Measurements from ENCODE around the gene RTCA. TPM values are rescaled to one million over a fixed set of nuclear protein-coding genes. Genes with fewer than 3 reads are reported as not detected.

RTCA gene
- total RNA-seq, 1 experiment from 2014 or later: 60.4 TPM

- TF ChIP-seq CTCF (IDR thresholded peaks at IDR 0.05; ENCODE audit: unreplicated experiment): no peak
- POLR2A ChIA-PET: interaction anchor here (0.7 to 2.0 kb wide), 2 partner anchors 9 to 460 kb away, joined by 4 read pairs; partner anchors contain the start of gene AGL
- Mint-ChIP-seq H3K9me3 (ENCODE audit: unreplicated experiment) (no peaks in the 10 kb centered on the region), H3K4me1 (ENCODE audit: insufficient read depth, unreplicated experiment) (peaks cover 6% of the 10 kb centered on the region), H3K27me3 (ENCODE audit: insufficient read depth, unreplicated experiment) (no peaks in the 10 kb centered on the region), H3K4me3 (ENCODE audit: unreplicated experiment) (no peak overlapping the region), H3K27ac (ENCODE audit: low read depth, unreplicated experiment) (no peak overlapping the region), H3K36me3 (ENCODE audit: insufficient read depth, unreplicated experiment) (no peaks in the 10 kb centered on the region)
- no peak for DNase-seq (ENCODE audit: unreplicated experiment)
- BruUV-seq (replicated peaks): no TSS peak
- CTCF ChIA-PET: no interaction called here
- intact Hi-C loops (cut with micrococcal nuclease): loop anchor here (5.0 kb wide), 1 partner anchor 42 kb away; the partner anchor contains the start of gene CDC14A
Observed at GRCh38 chr1:100309863-100310262, 43.8 kb downstream of the RTCA start.

DNA sequence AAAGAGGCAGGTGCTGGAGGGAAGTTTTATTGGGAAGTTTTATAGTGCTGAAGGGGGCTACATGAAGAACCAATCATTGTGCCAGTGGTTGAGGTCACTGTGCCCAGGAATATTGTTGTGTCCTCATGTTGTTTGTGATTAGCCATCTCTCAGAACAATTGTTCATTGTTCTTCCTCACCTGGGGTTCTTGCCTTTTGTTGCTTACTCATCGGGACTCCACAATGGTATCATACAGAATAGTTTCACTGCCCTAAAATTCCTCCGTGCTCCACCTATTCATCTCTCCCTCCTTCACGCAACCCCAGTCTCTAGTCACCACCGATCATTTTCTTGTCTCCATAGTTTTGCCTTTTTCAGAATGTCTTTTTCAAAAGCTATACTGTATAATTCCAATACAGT is 47.4 kb downstream of the RTCA start:
- ChIA-PET CTCF (interaction anchor here (0.7 kb wide), 1 partner anchor 13 kb away, joined by 3 read pairs; no protein-coding TSS in a partner anchor), POLR2A (interaction anchor here (0.7 to 1.3 kb wide), 2 partner anchors 12 to 47 kb away, joined by 3 to 4 read pairs; partner anchors contain the start of gene RTCA)
- Mint-ChIP-seq H3K27me3 (ENCODE audit: insufficient read depth, unreplicated experiment) (no peaks in the 10 kb centered on the region), H3K4me3 (ENCODE audit: unreplicated experiment) (no peak overlapping the region), H3K9me3 (ENCODE audit: unreplicated experiment) (no peaks in the 10 kb centered on the region), H3K36me3 (ENCODE audit: insufficient read depth, unreplicated experiment) (no peaks in the 10 kb centered on the region), H3K27ac (ENCODE audit: low read depth, unreplicated experiment) (no peak overlapping the region), H3K4me1 (ENCODE audit: insufficient read depth, unreplicated experiment) (peaks cover 6% of the 10 kb centered on the region)
- DNase-seq (ENCODE audit: unreplicated experiment): no peak
- no TSS peak for BruUV-seq (replicated peaks)
- TF ChIP-seq CTCF (IDR thresholded peaks at IDR 0.05; ENCODE audit: unreplicated experiment): no peak
- intact Hi-C loops (cut with micrococcal nuclease): no loop called here

DNA sequence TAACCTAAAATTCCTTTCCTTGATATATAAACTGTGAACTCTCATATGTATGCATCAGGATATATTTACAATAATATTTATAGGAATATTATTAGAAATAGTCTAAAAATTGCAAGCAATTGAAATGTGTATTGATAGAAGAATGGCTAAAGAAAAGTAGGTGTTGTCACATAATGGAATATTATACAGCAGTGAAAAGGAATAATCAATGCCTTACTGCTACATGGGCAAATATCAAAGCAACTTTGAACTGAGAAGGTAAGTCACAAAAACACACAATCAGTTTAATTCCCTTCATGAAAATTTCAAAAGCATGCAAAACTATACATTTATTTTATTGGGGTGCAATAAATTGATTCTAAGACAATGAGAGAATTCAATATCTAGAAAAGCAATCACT is 50.6 kb downstream of the RTCA start:
- Mint-ChIP-seq H3K36me3 (ENCODE audit: insufficient read depth, unreplicated experiment) (no peaks in the 10 kb centered on the region), H3K27me3 (ENCODE audit: insufficient read depth, unreplicated experiment) (no peaks in the 10 kb centered on the region), H3K9me3 (ENCODE audit: unreplicated experiment) (peaks cover 21% of the 10 kb centered on the region), H3K4me1 (ENCODE audit: insufficient read depth, unreplicated experiment) (peaks cover 6% of the 10 kb centered on the region), H3K4me3 (ENCODE audit: unreplicated experiment) (no peak overlapping the region), H3K27ac (ENCODE audit: low read depth, unreplicated experiment) (no peak overlapping the region)
- CTCF ChIA-PET: no interaction called here
- POLR2A ChIA-PET: no interaction called here
- intact Hi-C loops (cut with micrococcal nuclease): no loop called here
- no peak for DNase-seq (ENCODE audit: unreplicated experiment)
- TF ChIP-seq CTCF (IDR thresholded peaks at IDR 0.05; ENCODE audit: unreplicated experiment): no peak
- BruUV-seq (replicated peaks): no TSS peak

- Mint-ChIP-seq H3K4me3 (ENCODE audit: unreplicated experiment) (no peak overlapping the region), H3K9me3 (ENCODE audit: unreplicated experiment) (peaks cover 21% of the 10 kb centered on the region), H3K27me3 (ENCODE audit: insufficient read depth, unreplicated experiment) (no peaks in the 10 kb centered on the region), H3K4me1 (ENCODE audit: insufficient read depth, unreplicated experiment) (peaks cover 13% of the 10 kb centered on the region), H3K36me3 (ENCODE audit: insufficient read depth, unreplicated experiment) (peaks cover 7% of the 10 kb centered on the region), H3K27ac (ENCODE audit: low read depth, unreplicated experiment) (no peak overlapping the region)
- no peak for DNase-seq (ENCODE audit: unreplicated experiment)
- ChIA-PET POLR2A (no interaction called here), CTCF (interaction anchor here (0.7 kb wide), 1 partner anchor 21 kb away, joined by 3 read pairs; no protein-coding TSS in a partner anchor)
- no peak for TF ChIP-seq CTCF (IDR thresholded peaks at IDR 0.05; ENCODE audit: unreplicated experiment)
- BruUV-seq (replicated peaks): no TSS peak
- intact Hi-C loops (cut with micrococcal nuclease): no loop called here
Observed at GRCh38 chr1:100320311-100321099, 54.5 kb downstream of the RTCA start.

Data from MCF 10A (cell line).